Ureter (tissue), 1 donor: ENCODE measurements around the gene GBGT1. TPM values are rescaled to one million over a fixed set of nuclear protein-coding genes. Genes with fewer than 3 reads are reported as not detected.
"Not testable (repeated sequence)": the region's sequence is repeated elsewhere in the genome, so short reads cannot be mapped to it uniquely, and the experiment has no call there.

ENCODE experiments used
- DNase-seq: peaks from one replicate; pipeline ENCODE4 v3.0.0-alpha.2; 2020; ENCODE audit warnings: low spot score
- total RNA-seq: library from RNA; stranded (reverse); gene quantifications from one replicate; pipeline ENCODE4 v1.2.4, GENCODE V29; 2023
- donor health status: DM: yes; HTN: yes; CAD: no.

The GBGT1 gene
- total RNA-seq, 1 donor from 2014 or later: 17.2 TPM

GRCh38 chr9:133195029-133195428 is 31.3 kb upstream of the GBGT1 start:
- DNase-seq: no peak

GRCh38 chr9:133194597-133194996 is 30.9 kb upstream of the GBGT1 start:
- no peak for DNase-seq

- no peak for DNase-seq
Measured at GRCh38 chr9:133191989-133192388, 28.3 kb upstream of the GBGT1 start.

GRCh38 chr9:133189826-133190225 is 26.1 kb upstream of the GBGT1 start:
- no peak for DNase-seq

GRCh38 chr9:133188843-133189180 is 25.1 kb upstream of the GBGT1 start:
- DNase-seq: no peak

- DNase-seq: no peak
Measured at GRCh38 chr9:133188006-133188842, 24.5 kb upstream of the GBGT1 start.

GRCh38 chr9:133187561-133188005 is 23.9 kb upstream of the GBGT1 start:
- DNase-seq: no peak

GRCh38 chr9:133186736-133187135 is 23.0 kb upstream of the GBGT1 start:
- no peak for DNase-seq

GRCh38 chr9:133184971-133185370 is 21.3 kb upstream of the GBGT1 start:
- peak; percentile 61 for DNase-seq

GRCh38 chr9:133182151-133182550 is 18.4 kb upstream of the GBGT1 start:
- DNase-seq: no peak

- DNase-seq: no peak
Measured at GRCh38 chr9:133181561-133181960, 17.8 kb upstream of the GBGT1 start.

GRCh38 chr9:133180953-133181352 is 17.2 kb upstream of the GBGT1 start:
- DNase-seq: no peak

- DNase-seq: no peak
Measured at GRCh38 chr9:133173056-133173455, 9.3 kb upstream of the GBGT1 start.

GRCh38 chr9:133171161-133171961 is 7.6 kb upstream of the GBGT1 start:
- DNase-seq: no peak

- no peak for DNase-seq
Measured at GRCh38 chr9:133170716-133171115, 7.0 kb upstream of the GBGT1 start.

GRCh38 chr9:133169687-133170086 is 6.0 kb upstream of the GBGT1 start:
- DNase-seq: not testable (repeated sequence)

- DNase-seq: no peak
Measured at GRCh38 chr9:133169102-133169501, 5.4 kb upstream of the GBGT1 start.

- no peak for DNase-seq
Measured at GRCh38 chr9:133168432-133168831, 4.7 kb upstream of the GBGT1 start.

GRCh38 chr9:133167769-133168168 is 4.1 kb upstream of the GBGT1 start:
- no peak for DNase-seq

GRCh38 chr9:133167096-133167730 is 3.5 kb upstream of the GBGT1 start:
- DNase-seq: no peak

GRCh38 chr9:133166392-133166791 is 2.7 kb upstream of the GBGT1 start:
- no peak for DNase-seq

- no peak for DNase-seq
Measured at GRCh38 chr9:133165452-133165730, 1.7 kb upstream of the GBGT1 start.

GRCh38 chr9:133164191-133164590 is 477 bp upstream of the GBGT1 start:
- DNase-seq: no peak
